GM21619 (cell line): ENCODE measurements around the gene INO80E.
"Not testable (repeated sequence)": the region's sequence is repeated elsewhere in the genome, so short reads cannot be mapped to it uniquely, and the experiment has no call there.

Source experiments
- ATAC-seq: cut with Tn5 transposase; IDR thresholded peaks from one replicate; pipeline ENCODE4 v1.9.1; 2021; ENCODE audit not compliant: unreplicated experiment

Gene INO80E

GRCh38 chr16:29995911-29996765 lies at the start of gene INO80E:
TSS of gene INO80E (plus strand) at chr16:29996241. CDS start at chr16:29996311, 70 bp downstream.
- peak; percentile 87 for ATAC-seq

- ATAC-seq, result no peak
Measured at GRCh38 chr16:29947897-29948296, 48.1 kb upstream of the INO80E start.

- ATAC-seq, result no peak
Measured at GRCh38 chr16:29950806-29951461, 45.1 kb upstream of the INO80E start.

- ATAC-seq, result no peak
Measured at GRCh38 chr16:29951625-29952365, 44.2 kb upstream of the INO80E start.

- ATAC-seq, result no peak
Measured at GRCh38 chr16:29958756-29959155, 37.3 kb upstream of the INO80E start.

GRCh38 chr16:29959293-29959692 lies 36.7 kb upstream of the INO80E start:
- ATAC-seq, result no peak

GRCh38 chr16:29959821-29960220 lies 36.2 kb upstream of the INO80E start:
- ATAC-seq, result not testable (repeated sequence)

- ATAC-seq, result no peak
Measured at GRCh38 chr16:29961127-29961478, 34.9 kb upstream of the INO80E start.

- ATAC-seq, result peak; percentile 72
Measured at GRCh38 chr16:29961479-29962343, 34.3 kb upstream of the INO80E start, which contains the start of gene TMEM219. TSS of gene TMEM219 (plus strand) at chr16:29962079. CDS start at chr16:29963144, 1,065 bp downstream.

- no peak for ATAC-seq
Measured at GRCh38 chr16:29962344-29962994, 33.6 kb upstream of the INO80E start.

- ATAC-seq, result no peak
Measured at GRCh38 chr16:29963021-29963743, 32.9 kb upstream of the INO80E start.

- ATAC-seq, result no peak
Measured at GRCh38 chr16:29968205-29968604, 27.8 kb upstream of the INO80E start.

- ATAC-seq, result no peak
Measured at GRCh38 chr16:29971304-29971703, 24.7 kb upstream of the INO80E start.

GRCh38 chr16:29972500-29972899 lies 23.5 kb upstream of the INO80E start:
- ATAC-seq, result no peak

GRCh38 chr16:29972992-29973383 lies 23.1 kb upstream of the INO80E start:
- ATAC-seq, result no peak

- ATAC-seq, result peak; percentile 80
Measured at GRCh38 chr16:29973384-29974246, 22.4 kb upstream of the INO80E start, which contains the start of gene TAOK2. TSS of gene TAOK2 (plus strand) at chr16:29973868. CDS start at chr16:29977773, 3,905 bp downstream.

- peak; percentile 1 for ATAC-seq
Measured at GRCh38 chr16:29974291-29975133, 21.5 kb upstream of the INO80E start.
